ENCODE results near the gene EGFR.
"Not testable (repeated sequence)": the region's sequence is repeated elsewhere in the genome, so short reads cannot be mapped to it uniquely, and the experiment has no call there.

The EGFR gene

DNA sequence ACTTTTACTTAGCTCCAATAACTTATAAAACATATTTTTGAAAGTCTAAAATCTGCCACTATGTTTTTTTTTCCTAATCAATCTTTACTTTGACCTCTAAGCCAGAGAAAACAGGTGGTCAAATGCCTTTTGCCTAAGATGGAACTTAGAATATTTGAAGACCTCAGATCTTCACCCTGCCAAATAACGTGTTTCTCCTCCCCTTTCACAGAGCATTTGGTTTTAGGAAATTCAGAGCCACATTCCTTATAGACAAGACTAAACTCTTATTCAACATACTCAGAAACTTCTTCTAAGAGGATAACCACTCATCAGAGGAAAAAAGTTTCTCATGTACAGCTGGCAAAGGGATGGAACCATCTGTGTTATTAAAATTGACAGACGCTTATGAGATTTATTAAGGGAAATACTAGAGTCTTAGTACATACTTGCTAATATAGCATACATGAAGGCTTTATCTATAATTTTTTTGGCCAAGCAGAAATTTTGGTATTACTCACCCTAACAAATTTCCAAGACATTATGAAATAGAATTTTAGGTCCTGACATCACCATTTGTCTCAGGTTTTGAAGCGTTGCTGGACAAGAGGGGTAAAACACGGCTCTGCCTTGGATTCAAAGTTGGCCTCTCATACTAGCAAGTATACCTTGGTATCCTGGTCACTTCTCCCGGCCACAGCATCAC, 2.6 kb upstream of the EGFR start:
- no peak for DNase-seq

- DNase-seq = no peak
These were observed 2.1 kb upstream of the EGFR start for GRCh38 chr7:55016746-55017090.

GRCh38 chr7:55017841-55018240, 976 bp upstream of the EGFR start:
- DNase-seq = no peak

GRCh38 chr7:55019191-55019690, 424 bp downstream of the EGFR start:
- DNase-seq = no peak

DNA sequence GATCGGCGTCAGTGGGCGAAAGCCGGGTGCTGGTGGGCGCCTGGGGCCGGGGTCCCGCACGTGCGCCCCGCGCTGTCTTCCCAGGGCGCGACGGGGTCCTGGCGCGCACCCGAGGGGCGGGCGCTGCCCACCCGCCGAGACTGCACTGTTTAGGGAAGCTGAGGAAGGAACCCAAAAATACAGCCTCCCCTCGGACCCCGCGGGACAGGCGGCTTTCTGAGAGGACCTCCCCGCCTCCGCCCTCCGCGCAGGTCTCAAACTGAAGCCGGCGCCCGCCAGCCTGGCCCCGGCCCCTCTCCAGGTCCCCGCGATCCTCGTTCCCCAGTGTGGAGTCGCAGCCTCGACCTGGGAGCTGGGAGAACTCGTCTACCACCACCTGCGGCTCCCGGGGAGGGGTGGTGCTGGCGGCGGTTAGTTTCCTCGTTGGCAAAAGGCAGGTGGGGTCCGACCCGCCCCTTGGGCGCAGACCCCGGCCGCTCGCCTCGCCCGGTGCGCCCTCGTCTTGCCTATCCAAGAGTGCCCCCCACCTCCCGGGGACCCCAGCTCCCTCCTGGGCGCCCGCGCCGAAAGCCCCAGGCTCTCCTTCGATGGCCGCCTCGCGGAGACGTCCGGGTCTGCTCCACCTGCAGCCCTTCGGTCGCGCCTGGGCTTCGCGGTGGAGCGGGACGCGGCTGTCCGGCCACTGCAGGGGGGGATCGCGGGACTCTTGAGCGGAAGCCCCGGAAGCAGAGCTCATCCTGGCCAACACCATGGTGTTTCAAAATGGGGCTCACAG, 1.1 kb downstream of the EGFR start:
- no peak for DNase-seq

GRCh38 chr7:55020466-55020871, 1.7 kb downstream of the EGFR start:
- DNase-seq = no peak

DNA sequence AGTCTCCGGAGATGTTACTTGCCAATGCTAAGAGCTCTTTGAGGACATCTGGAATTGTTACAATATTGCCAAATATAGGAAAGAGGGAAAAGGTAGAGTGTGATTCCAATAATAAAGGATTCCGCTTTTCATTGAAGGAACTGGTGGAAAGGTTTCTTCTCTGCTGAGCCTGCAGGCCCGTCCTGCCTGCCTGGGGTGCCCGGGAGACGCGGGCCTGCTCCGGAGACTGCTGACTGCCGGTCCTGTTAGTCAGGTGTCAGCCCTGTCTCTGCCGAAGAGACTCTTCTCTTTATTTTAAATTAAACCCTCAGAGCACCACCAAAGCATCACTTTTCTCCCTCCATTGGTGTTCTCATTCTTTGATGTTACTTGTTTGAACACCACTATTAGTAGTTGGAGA, 2.2 kb downstream of the EGFR start:
- DNase-seq = no peak

GRCh38 chr7:55022002-55022985, 3.5 kb downstream of the EGFR start:
- no peak for DNase-seq

DNA sequence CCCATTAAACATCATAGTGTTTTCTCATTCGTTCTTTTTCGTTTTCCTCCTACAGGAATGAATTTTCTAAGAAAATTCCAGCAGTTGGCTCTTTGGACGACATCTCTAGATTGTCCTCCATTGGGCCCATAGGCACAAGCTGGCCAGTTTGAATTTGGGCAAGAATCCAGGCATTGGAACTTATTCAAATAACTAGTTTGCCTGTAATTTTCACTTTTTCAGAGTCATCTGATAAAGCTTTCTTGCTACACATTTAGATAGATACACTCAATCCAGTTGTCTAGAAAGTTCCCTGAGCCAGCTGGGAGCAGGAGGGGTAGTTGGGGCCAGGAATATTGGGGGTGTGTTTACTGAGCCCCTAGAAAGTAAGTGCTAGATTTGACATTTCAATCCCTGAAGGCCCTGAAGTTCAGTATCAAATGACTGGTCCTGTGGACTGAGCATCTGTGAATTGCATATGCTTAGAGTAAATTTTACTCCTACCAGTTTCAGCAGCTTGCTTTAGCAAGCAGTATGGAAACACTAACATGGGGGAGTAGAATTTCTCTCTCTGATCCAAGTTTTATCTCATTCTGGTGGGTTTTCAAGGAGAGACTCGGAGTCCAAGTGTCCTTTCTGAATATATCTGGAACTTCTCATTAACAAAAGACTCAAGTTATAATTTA, 5.2 kb downstream of the EGFR start:
- DNase-seq = no peak

DNA sequence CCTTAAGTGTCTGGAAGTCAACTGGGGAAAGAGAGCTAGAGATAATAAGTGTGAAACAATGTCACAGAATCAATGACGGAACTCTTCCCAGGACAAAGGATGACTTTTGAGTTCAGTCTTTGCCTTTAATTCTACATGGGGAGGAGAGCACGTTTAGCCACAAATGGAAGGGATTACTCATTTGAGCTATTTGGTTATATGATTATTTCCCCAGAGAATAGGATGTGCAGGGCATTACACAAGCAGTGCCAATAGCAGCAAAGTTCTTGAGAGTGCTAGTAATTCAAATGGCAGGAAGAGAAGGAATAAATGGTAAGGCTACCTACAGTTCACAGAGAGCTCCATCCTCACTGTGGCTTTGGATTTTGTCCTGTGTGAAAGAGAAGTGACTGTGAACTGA, 6.0 kb downstream of the EGFR start:
- no peak for DNase-seq

DNA sequence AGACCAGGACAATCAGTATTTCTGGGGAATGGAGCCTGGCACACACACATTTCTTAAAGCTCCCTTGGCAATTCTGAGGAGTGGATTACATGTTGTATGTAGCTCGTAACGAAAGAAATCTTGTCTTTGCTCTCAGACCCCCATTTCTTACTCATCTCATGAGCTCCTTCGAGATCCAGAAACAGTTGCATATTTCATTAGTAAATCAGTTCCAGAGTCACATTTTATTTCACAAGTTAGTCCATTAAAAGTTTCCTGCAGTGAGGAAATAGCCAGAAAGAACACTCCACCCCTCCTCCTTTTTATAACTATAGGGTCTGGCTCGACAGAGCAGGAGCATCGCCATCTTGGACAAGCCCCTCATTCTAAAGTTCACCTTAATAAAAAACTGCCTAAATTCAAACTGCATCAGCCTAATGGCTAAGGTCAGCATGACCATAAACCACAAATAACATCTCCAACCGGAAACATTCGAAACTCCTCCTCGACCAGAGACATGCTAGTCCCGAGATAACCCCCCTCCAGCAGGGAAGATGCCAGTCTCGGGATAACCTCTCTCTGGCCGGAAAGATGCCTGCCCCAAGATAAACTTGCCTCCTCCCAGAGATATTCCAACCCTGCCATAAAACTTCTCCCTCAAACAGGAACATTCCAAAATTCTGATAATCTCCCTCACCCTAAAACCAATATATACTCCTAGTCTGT, 7.4 kb downstream of the EGFR start:
- no peak for DNase-seq

DNA sequence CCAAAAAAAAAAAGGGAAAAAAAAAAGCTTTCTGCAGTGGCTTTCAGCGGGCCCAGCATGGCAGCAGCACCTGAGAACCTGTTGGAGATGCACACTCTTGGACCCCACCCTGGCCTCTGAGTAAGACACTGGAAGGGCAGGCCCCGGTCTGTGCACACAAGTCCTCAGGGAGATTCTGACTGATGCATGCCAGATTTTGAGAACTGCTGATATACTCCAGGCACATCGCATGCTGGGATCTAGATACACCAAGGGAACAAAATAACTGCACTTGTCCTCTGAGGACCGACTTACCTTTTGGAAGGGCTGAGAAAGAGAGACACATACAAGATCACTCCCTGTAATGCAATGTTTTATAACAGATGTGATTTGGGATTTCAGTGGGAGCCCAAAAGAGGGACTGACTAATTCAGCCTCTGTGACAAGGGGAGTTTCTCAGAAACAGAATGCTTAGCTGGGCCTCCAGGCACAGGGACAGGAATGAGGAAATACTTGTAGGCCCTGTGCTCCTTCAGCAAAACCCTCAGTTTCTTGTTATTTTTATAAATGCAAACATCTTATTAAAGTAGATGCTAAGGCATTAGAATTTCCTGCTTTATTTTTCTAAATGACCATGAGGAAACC, 8.2 kb downstream of the EGFR start:
- no peak for DNase-seq

DNA sequence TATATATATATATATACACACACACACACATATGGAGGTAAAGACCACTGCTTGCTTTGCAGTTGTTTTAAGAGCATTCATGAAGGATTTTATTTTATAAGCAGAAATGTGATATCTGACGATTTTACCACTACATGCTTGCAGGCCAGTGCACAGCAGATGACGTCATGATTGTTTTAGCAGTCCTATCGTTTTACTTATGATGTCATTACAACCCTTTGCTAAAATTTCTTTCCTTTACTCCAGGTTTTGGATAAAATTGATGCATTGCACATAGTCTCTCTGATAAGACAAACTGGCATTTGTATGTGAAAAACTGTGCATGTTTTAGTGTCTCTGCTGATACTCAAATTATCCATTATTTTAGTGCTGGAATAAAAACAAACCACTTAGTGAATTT, 9.2 kb downstream of the EGFR start:
- no peak for DNase-seq

DNA sequence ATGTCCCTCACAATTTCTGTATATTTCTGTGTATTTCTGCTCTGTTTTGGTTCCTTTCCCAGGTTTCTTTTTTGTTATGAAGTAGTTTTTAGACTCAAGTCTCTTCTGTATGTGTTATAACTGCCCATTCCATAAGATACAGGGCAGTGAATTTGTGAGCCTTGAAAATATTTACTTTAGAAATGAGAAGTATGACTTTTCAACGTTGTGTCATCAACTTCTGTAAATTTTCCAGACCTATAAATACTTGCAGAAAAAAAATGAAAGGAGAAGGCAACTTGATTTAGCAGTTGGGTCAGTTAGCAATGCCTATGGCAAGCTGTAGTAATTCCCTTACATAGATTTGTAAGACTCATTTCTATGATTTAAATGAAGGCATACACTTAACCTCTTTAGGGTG, 11.5 kb downstream of the EGFR start:
- no peak for DNase-seq

GRCh38 chr7:55031075-55031474, 12.3 kb downstream of the EGFR start:
- no peak for DNase-seq

- DNase-seq = no peak
These were observed 13.4 kb downstream of the EGFR start for GRCh38 chr7:55032069-55032699.

- DNase-seq = no peak
These were observed 14.5 kb downstream of the EGFR start for GRCh38 chr7:55033236-55033846.

DNA sequence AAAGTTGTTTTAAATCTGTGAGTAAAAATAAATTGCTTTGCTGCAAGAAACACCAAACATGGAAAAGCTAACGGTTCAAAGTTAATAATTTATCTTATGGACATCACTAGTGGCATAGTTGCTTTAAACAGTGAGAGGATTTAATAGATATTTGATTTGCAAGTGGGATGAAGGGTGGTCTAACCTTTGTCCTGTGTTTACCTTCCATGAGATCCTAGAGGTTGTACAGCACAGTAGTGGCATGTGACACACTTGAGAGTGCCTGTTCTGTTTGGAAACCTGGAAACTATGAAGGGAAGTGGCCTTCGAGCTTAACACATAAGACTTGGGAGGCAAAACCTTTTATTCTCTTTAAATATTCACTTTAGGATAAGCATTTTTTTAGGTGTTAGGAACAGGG, 16.0 kb downstream of the EGFR start:
- no peak for DNase-seq

GRCh38 chr7:55035410-55035809, 16.6 kb downstream of the EGFR start:
- DNase-seq = not testable (repeated sequence)

GRCh38 chr7:55036950-55037736, 18.3 kb downstream of the EGFR start:
- no peak for DNase-seq
